Activated CD4-positive, alpha-beta T cell treated with anti-CD3 and anti-CD28 coated beads for 36 hours (primary cell): ENCODE data around the gene TRIM26. TPM values are rescaled to one million over a fixed set of nuclear protein-coding genes. Genes with fewer than 3 reads are reported as not detected.
"Not testable (repeated sequence)": the region's sequence is repeated elsewhere in the genome, so short reads cannot be mapped to it uniquely, and the experiment has no call there.

Experiments used
- ATAC-seq: fragments of 200-7000 bp; cut with Tn5 transposase; one replicate; pipeline ENCODE4 v1.10.0; 2021; ENCODE audit warnings: mild to moderate bottlenecking, moderate library complexity
- CTCF ChIA-PET: fragments of 350-600 bp; sonication (Branson Sonifier 250); formaldehyde crosslinking; loops from one replicate; lab custom pipeline; 2021; ENCODE audit warnings: antibody characterized with exemption; lab: Charles Lee
- POLR2A ChIA-PET: fragments of 350-600 bp; sonication (Branson Sonifier 250); formaldehyde crosslinking; loops from one replicate; lab custom pipeline; 2021; ENCODE audit warnings: antibody characterized with exemption, inconsistent platforms; lab: Charles Lee
- DNase-seq: peaks from one replicate; pipeline ENCODE4 v3.0.0-alpha.2; 2020
- H3K27ac Mint-ChIP-seq: one replicate; pipeline ENCODE4 v1.8.0; 2021; ENCODE audit warnings: mixed read lengths
- H3K27me3 Mint-ChIP-seq: one replicate; pipeline ENCODE4 v1.8.0; 2021; ENCODE audit warnings: mixed read lengths
- H3K36me3 Mint-ChIP-seq: one replicate; pipeline ENCODE4 v1.8.0; 2021; ENCODE audit warnings: low read depth, mixed read lengths
- H3K4me1 Mint-ChIP-seq: one replicate; pipeline ENCODE4 v1.8.0; 2021; ENCODE audit warnings: mixed read lengths
- H3K4me3 Mint-ChIP-seq: one replicate; pipeline ENCODE4 v1.8.0; 2021; ENCODE audit warnings: mild to moderate bottlenecking, moderate library complexity, mixed read lengths
- H3K9me3 Mint-ChIP-seq: one replicate; pipeline ENCODE4 v1.8.0; 2021; ENCODE audit warnings: low read depth, mixed read lengths
- intact Hi-C, 2 experiments: fragments of 100-400 bp; cut with DNase I in 1 of 2; cut with micrococcal nuclease in 1 of 2; formaldehyde crosslinking; loops; one replicate each; pipeline versions ENCODE4 v1.14.2 to v1.15.1; 2022 to 2024; cut with DNase I, micrococcal nuclease
- total RNA-seq, 2 experiments: library from RNA; stranded (reverse); gene quantifications; one replicate each; pipeline ENCODE4 v1.2.3, GENCODE V29; 2021

The TRIM26 gene
- total RNA-seq, 2 experiments from 2014 or later: 48.4 to 60.4 TPM

- Mint-ChIP-seq H3K36me3 (no peaks in the 10 kb centered on the region), H3K27ac (no peak overlapping the region), H3K4me1 (peaks cover 9% of the 10 kb centered on the region), H3K9me3 (no peaks in the 10 kb centered on the region), H3K27me3 (peaks cover 45% of the 10 kb centered on the region), H3K4me3 (no peak overlapping the region)
- ChIA-PET CTCF (interaction anchor here (1.1 to 2.2 kb wide), 3 partner anchors 11 to 69 kb away, joined by 3 to 23 read pairs (median 4); no protein-coding TSS in a partner anchor), POLR2A (no interaction called here)
- intact Hi-C loops: loop anchor here (2.0 to 5.0 kb wide), 3 partner anchors 41 to 325 kb away; no protein-coding TSS in a partner anchor
- ATAC-seq: peak; percentile 12
- DNase-seq: peak; percentile 19
Measured at GRCh38 chr6:30171677-30172471, 41.3 kb downstream of the TRIM26 start.

GRCh38 chr6:30169658-30170614, 43.3 kb downstream of the TRIM26 start:
- H3K9me3 Mint-ChIP-seq: no peaks in the 10 kb centered on the region
- ChIA-PET POLR2A (no interaction called here), CTCF (interaction anchor here (0.7 to 2.2 kb wide), 3 partner anchors 13 to 133 kb away, joined by 3 to 23 read pairs (median 4); no protein-coding TSS in a partner anchor)
- peaks cover 12% of the 10 kb centered on the region for H3K4me1 Mint-ChIP-seq
- H3K36me3 Mint-ChIP-seq: no peaks in the 10 kb centered on the region
- intact Hi-C loops: loop anchor here (1.0 to 5.0 kb wide), 4 partner anchors 39 to 323 kb away; no protein-coding TSS in a partner anchor
- peaks cover 38% of the 10 kb centered on the region for H3K27me3 Mint-ChIP-seq
- no peak overlapping the region for H3K27ac Mint-ChIP-seq
- peak; percentile 83 for ATAC-seq
- no peak overlapping the region for H3K4me3 Mint-ChIP-seq
- peak; percentile 16 for DNase-seq

GRCh38 chr6:30168741-30169140, 44.5 kb downstream of the TRIM26 start:
- ChIA-PET POLR2A (no interaction called here), CTCF (interaction anchor here (0.7 to 5.6 kb wide), 5 partner anchors 36 to 67 kb away, joined by 3 to 40 read pairs (median 5); no protein-coding TSS in a partner anchor)
- intact Hi-C loops: loop anchor here in 1 of 2 experiments (2.0 kb wide), 1 partner anchor 38 kb away; no protein-coding TSS in a partner anchor
- H3K4me3 Mint-ChIP-seq: no peak overlapping the region
- peaks cover 38% of the 10 kb centered on the region for H3K27me3 Mint-ChIP-seq
- H3K4me1 Mint-ChIP-seq: peaks cover 12% of the 10 kb centered on the region
- no peaks in the 10 kb centered on the region for H3K9me3 Mint-ChIP-seq
- DNase-seq (no peak), ATAC-seq (no peak)
- no peak overlapping the region for H3K27ac Mint-ChIP-seq
- H3K36me3 Mint-ChIP-seq: no peaks in the 10 kb centered on the region

GRCh38 chr6:30167101-30167500, 46.1 kb downstream of the TRIM26 start:
- no peak overlapping the region for H3K4me3 Mint-ChIP-seq
- ChIA-PET CTCF (interaction anchor here (0.7 to 5.6 kb wide), 9 partner anchors 23 to 200 kb away, joined by 3 to 40 read pairs (median 4); no protein-coding TSS in a partner anchor), POLR2A (no interaction called here)
- peak overlapping the region; percentile 7 for H3K27ac Mint-ChIP-seq
- peaks cover 24% of the 10 kb centered on the region for H3K4me1 Mint-ChIP-seq
- H3K9me3 Mint-ChIP-seq: no peaks in the 10 kb centered on the region
- ATAC-seq: peak; percentile 56
- peaks cover 29% of the 10 kb centered on the region for H3K27me3 Mint-ChIP-seq
- peak; percentile 53 for DNase-seq
- intact Hi-C loops: no loop called here
- no peaks in the 10 kb centered on the region for H3K36me3 Mint-ChIP-seq

GRCh38 chr6:30165238-30165637, 48.0 kb downstream of the TRIM26 start:
- H3K9me3 Mint-ChIP-seq, ATAC-seq, H3K4me3 Mint-ChIP-seq, H3K36me3 Mint-ChIP-seq, H3K27ac Mint-ChIP-seq, intact Hi-C loops, DNase-seq: not testable (repeated sequence)
- peaks cover 21% of the 10 kb centered on the region for H3K4me1 Mint-ChIP-seq
- POLR2A ChIA-PET: interaction anchor here (0.6 kb wide), 1 partner anchor 18 kb away, joined by 3 read pairs; no protein-coding TSS in a partner anchor
- peaks cover 16% of the 10 kb centered on the region for H3K27me3 Mint-ChIP-seq
- CTCF ChIA-PET: interaction anchor here (5.6 kb wide), 1 partner anchor 61 kb away, joined by 40 read pairs; no protein-coding TSS in a partner anchor

GRCh38 chr6:30164714-30165113, 48.5 kb downstream of the TRIM26 start:
- intact Hi-C loops: no loop called here
- ChIA-PET CTCF (interaction anchor here (0.6 to 5.6 kb wide), 2 partner anchors 60 to 312 kb away, joined by 3 to 40 read pairs; no protein-coding TSS in a partner anchor), POLR2A (no interaction called here)
- H3K4me1 Mint-ChIP-seq: peaks cover 21% of the 10 kb centered on the region
- peaks cover 16% of the 10 kb centered on the region for H3K27me3 Mint-ChIP-seq
- ATAC-seq: no peak
- no peaks in the 10 kb centered on the region for H3K9me3 Mint-ChIP-seq
- no peak overlapping the region for H3K27ac Mint-ChIP-seq
- DNase-seq: no peak
- no peak overlapping the region for H3K4me3 Mint-ChIP-seq
- H3K36me3 Mint-ChIP-seq: no peaks in the 10 kb centered on the region

- H3K27ac Mint-ChIP-seq: no peak overlapping the region
- H3K4me3 Mint-ChIP-seq: no peak overlapping the region
- ATAC-seq: no peak
- H3K4me1 Mint-ChIP-seq: peaks cover 25% of the 10 kb centered on the region
- ChIA-PET CTCF (interaction anchor here (0.6 to 5.6 kb wide), 4 partner anchors 60 to 321 kb away, joined by 3 to 40 read pairs (median 4); no protein-coding TSS in a partner anchor), POLR2A (no interaction called here)
- no peaks in the 10 kb centered on the region for H3K36me3 Mint-ChIP-seq
- peaks cover 16% of the 10 kb centered on the region for H3K27me3 Mint-ChIP-seq
- DNase-seq: no peak
- intact Hi-C loops: no loop called here
- H3K9me3 Mint-ChIP-seq: no peaks in the 10 kb centered on the region
Measured at GRCh38 chr6:30163918-30164654, 49.1 kb downstream of the TRIM26 start.

- no peaks in the 10 kb centered on the region for H3K36me3 Mint-ChIP-seq
- intact Hi-C loops: no loop called here
- CTCF ChIA-PET: interaction anchor here (0.6 to 5.6 kb wide), 4 partner anchors 27 to 321 kb away, joined by 3 to 40 read pairs (median 4); partner anchors contain the start of gene TRIM40
- H3K4me1 Mint-ChIP-seq: peaks cover 33% of the 10 kb centered on the region
- H3K27me3 Mint-ChIP-seq: peaks cover 11% of the 10 kb centered on the region
- POLR2A ChIA-PET: no interaction called here
- DNase-seq (peak; percentile 80), ATAC-seq (peak; percentile 45)
- H3K9me3 Mint-ChIP-seq: no peaks in the 10 kb centered on the region
- peak within 1 kb of the TSS; percentile 52 for H3K27ac Mint-ChIP-seq
- no peak within 1 kb of the TSS for H3K4me3 Mint-ChIP-seq
Measured at GRCh38 chr6:30163090-30163917, 49.9 kb downstream of the TRIM26 start, which contains the start of gene TRIM15. TRIM15 (plus strand) TSS chr6:30163546; CDS start chr6:30163685, 139 bp downstream.

GRCh38 chr6:30162265-30163089, 50.7 kb downstream of the TRIM26 start:
- Mint-ChIP-seq H3K4me1 (peaks cover 35% of the 10 kb centered on the region), H3K9me3 (no peaks in the 10 kb centered on the region), H3K27ac (peak overlapping the region; percentile 52), H3K27me3 (peaks cover 8% of the 10 kb centered on the region), H3K4me3 (no peak overlapping the region), H3K36me3 (no peaks in the 10 kb centered on the region)
- no peak for DNase-seq
- POLR2A ChIA-PET: no interaction called here
- intact Hi-C loops: no loop called here
- CTCF ChIA-PET: interaction anchor here (0.6 kb wide), 1 partner anchor 27 kb away, joined by 3 read pairs; the partner anchor contains the start of gene TRIM40
- ATAC-seq: no peak
